Rectal smooth muscle tissue (tissue), 1 donor: ENCODE measurements around the gene REPS2.
A peak's percentile ranks its signal among the peaks of the same experiment; 100 is the strongest.

Source experiments
- H3K27ac ChIP-seq: one replicate; pipeline ENCODE4 v1.7.0; 2013; ENCODE audit warnings: low read depth, low read length, inconsistent platforms
- H3K27me3 ChIP-seq: one replicate; pipeline ENCODE4 v1.7.0; 2013; ENCODE audit warnings: low read length; ENCODE audit not compliant: control insufficient read depth, insufficient read depth
- H3K36me3 ChIP-seq: one replicate; pipeline ENCODE4 v1.7.0; 2013; ENCODE audit warnings: low read length; ENCODE audit not compliant: control insufficient read depth, insufficient read depth
- H3K4me1 ChIP-seq: one replicate; pipeline ENCODE4 v1.7.0; 2013; ENCODE audit warnings: low read length; ENCODE audit not compliant: control insufficient read depth, insufficient read depth
- H3K4me3 ChIP-seq: one replicate; pipeline ENCODE4 v1.7.0; 2013; ENCODE audit warnings: low read length
- H3K9ac ChIP-seq: one replicate; pipeline ENCODE4 v1.7.0; 2013; ENCODE audit warnings: low read length

Gene REPS2

GRCh38 chrX:17031827-17032226 is 85.4 kb downstream of the REPS2 start:
- Histone ChIP-seq H3K27ac (no peak overlapping the region), H3K9ac (no peak overlapping the region), H3K36me3 (no peaks in the 10 kb centered on the region), H3K4me1 (peaks cover 4% of the 10 kb centered on the region), H3K4me3 (no peak overlapping the region), H3K27me3 (no peaks in the 10 kb centered on the region)

GRCh38 chrX:17032351-17032750 is 85.9 kb downstream of the REPS2 start:
- no peak overlapping the region for H3K9ac ChIP-seq
- H3K27me3 ChIP-seq: no peaks in the 10 kb centered on the region
- H3K27ac ChIP-seq: peak overlapping the region; percentile 11
- H3K4me1 ChIP-seq: peaks cover 5% of the 10 kb centered on the region
- no peak overlapping the region for H3K4me3 ChIP-seq
- H3K36me3 ChIP-seq: no peaks in the 10 kb centered on the region

- Histone ChIP-seq H3K27ac (no peak overlapping the region), H3K4me1 (peaks cover 8% of the 10 kb centered on the region), H3K9ac (no peak overlapping the region), H3K4me3 (no peak overlapping the region), H3K36me3 (no peaks in the 10 kb centered on the region), H3K27me3 (no peaks in the 10 kb centered on the region)
Measured at GRCh38 chrX:17033225-17033624, 86.8 kb downstream of the REPS2 start.

DNA sequence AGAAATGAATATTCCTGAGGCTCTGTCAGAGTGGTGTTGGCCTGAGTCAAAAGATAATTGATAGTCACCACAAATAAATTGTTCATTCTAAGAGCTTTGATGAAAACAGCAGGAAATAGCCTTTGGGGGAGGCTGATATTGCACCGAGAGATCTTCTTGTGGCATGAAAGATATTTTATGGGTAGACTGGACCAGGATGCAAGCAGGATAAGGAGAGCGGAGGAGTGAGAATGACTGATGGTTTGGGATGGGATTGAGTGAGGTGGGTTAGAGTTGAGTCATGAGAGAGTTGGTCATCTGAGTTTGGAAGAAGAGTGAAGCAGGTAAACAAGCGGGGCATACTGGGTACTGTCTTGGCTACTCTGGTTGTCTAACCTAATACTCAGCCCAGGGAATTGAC is 88.7 kb downstream of the REPS2 start:
- H3K27ac ChIP-seq: no peak overlapping the region
- H3K27me3 ChIP-seq: no peaks in the 10 kb centered on the region
- no peaks in the 10 kb centered on the region for H3K36me3 ChIP-seq
- peaks cover 10% of the 10 kb centered on the region for H3K4me1 ChIP-seq
- no peak overlapping the region for H3K9ac ChIP-seq
- no peak overlapping the region for H3K4me3 ChIP-seq

GRCh38 chrX:17036171-17036961 is 89.9 kb downstream of the REPS2 start:
- Histone ChIP-seq H3K27me3 (no peaks in the 10 kb centered on the region), H3K9ac (no peak overlapping the region), H3K27ac (no peak overlapping the region), H3K4me1 (peaks cover 10% of the 10 kb centered on the region), H3K36me3 (no peaks in the 10 kb centered on the region), H3K4me3 (no peak overlapping the region)

DNA sequence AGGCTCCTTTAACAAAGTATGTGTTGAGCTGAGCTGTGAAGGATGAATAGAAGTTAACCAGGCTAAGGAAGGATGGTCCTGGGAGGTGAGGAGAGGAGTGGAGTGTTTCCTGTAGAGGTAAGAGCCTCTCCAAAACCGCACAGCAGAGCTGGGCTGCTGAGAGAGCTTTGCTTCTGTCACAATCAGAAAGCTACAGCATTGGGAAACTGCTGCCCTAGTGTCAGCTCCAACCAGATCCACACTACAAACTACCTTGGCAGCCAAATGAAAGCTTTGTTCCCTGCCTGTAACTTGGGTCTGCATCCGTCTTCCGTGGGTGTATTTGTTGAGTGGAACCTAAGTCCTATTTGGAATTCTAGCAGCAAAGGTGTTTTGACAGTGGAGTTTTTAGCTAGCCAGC is 91.8 kb downstream of the REPS2 start:
- Histone ChIP-seq H3K4me1 (peaks cover 10% of the 10 kb centered on the region), H3K27ac (peak overlapping the region; percentile 53), H3K9ac (no peak overlapping the region), H3K27me3 (no peaks in the 10 kb centered on the region), H3K36me3 (no peaks in the 10 kb centered on the region), H3K4me3 (no peak overlapping the region)

DNA sequence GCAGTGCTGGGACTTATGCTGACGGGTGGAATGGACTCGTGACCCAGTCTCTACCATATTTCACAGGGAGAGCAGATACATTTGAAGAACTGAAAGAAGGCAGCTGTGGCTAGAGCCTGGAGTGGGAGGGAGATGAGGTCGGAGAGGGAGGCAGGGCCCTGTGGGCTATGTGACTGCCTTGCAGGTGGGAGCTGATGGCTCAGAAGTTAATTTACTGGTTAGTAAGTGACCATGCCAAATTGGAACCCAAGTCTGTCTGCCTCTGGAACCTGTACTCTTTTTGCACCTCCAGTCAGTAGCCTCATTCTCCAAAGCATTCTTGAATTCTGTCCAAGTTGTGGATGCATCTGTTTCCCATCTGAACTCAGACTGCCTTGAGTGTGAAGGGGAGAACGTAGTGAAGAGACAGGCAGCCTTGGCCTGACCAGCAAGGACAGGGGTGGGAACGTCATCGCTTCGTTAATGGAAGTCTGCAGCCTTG is 92.3 kb downstream of the REPS2 start:
- Histone ChIP-seq H3K4me3 (no peak overlapping the region), H3K9ac (no peak overlapping the region), H3K27ac (peak overlapping the region; percentile 53), H3K27me3 (no peaks in the 10 kb centered on the region), H3K36me3 (no peaks in the 10 kb centered on the region), H3K4me1 (peaks cover 10% of the 10 kb centered on the region)

DNA sequence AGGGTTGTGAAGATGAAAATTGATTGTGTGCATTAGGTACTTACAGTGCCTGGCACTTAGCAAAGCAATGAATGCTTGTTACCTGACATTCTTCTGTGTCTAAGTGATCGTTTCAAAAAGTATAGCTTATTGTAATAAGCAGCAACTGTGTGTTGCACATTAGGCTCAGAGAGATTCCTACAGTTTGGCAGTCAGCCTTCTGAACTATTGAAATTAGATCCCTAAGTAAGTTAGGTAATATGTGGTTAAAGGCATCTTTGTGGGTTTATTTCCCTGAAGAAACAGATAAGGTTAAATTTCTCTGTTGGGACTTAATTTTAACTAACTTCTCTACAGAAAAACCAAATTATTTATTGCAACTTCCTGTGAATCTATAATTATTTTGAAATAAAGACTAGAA is 93.4 kb downstream of the REPS2 start:
- no peaks in the 10 kb centered on the region for H3K27me3 ChIP-seq
- H3K4me1 ChIP-seq: peaks cover 10% of the 10 kb centered on the region
- H3K36me3 ChIP-seq: no peaks in the 10 kb centered on the region
- H3K4me3 ChIP-seq: no peak overlapping the region
- H3K27ac ChIP-seq: no peak overlapping the region
- no peak overlapping the region for H3K9ac ChIP-seq

- Histone ChIP-seq H3K36me3 (no peaks in the 10 kb centered on the region), H3K27ac (no peak overlapping the region), H3K4me1 (peaks cover 10% of the 10 kb centered on the region), H3K27me3 (no peaks in the 10 kb centered on the region), H3K4me3 (no peak overlapping the region), H3K9ac (no peak overlapping the region)
Measured at GRCh38 chrX:17040711-17041110, 94.3 kb downstream of the REPS2 start.

DNA sequence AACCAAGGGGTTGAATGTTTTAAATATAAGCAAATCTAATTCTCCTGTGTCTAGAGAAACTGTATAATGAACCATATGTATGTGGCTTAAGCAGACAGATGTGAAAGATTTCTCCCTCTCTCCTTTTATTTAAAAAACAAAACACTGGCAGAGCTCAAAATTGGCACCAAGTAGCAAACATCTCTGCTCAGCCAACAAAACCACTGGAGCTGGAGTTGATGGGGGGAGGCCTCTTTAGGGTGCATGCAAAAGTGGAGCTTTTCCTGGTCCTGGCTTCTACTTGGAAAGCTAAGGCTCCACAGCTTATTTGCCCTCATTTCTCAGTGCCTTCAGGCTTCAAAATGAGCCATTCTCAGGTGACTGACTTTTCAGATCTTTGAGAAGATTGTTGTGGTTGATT is 95.6 kb downstream of the REPS2 start:
- Histone ChIP-seq H3K27ac (no peak overlapping the region), H3K9ac (no peak overlapping the region), H3K4me3 (no peak overlapping the region), H3K4me1 (peaks cover 6% of the 10 kb centered on the region), H3K36me3 (no peaks in the 10 kb centered on the region), H3K27me3 (no peaks in the 10 kb centered on the region)

DNA sequence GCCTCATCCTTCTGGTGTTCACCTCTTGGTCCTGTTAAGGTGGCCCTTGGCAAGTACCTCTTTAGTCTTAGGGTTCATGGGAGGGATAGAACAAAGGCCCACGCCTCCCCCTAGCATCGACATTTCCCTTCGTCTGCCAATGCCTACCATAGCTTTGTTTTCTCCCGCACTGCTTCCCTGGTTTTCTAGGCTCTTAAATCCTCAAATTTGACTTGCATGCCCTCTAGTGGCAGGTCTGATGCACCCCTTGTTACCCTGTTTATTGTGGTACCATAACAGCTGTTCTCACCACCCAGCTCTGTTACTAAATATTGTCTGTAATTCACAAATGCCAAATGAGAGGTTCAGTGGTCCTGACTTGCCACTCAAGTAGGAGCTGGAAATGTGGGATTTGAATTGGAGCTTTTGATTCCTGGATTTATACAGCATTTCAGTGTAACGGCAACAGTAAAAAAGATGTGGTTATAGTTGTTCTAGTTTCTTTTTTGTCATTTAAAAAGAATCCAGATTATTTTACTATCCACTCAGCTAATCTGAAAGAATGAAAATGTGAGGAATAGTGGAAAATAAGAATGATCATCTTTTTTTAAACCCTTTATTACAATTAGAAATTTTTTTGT is 100.1 kb downstream of the REPS2 start:
- no peak overlapping the region for H3K27ac ChIP-seq

DNA sequence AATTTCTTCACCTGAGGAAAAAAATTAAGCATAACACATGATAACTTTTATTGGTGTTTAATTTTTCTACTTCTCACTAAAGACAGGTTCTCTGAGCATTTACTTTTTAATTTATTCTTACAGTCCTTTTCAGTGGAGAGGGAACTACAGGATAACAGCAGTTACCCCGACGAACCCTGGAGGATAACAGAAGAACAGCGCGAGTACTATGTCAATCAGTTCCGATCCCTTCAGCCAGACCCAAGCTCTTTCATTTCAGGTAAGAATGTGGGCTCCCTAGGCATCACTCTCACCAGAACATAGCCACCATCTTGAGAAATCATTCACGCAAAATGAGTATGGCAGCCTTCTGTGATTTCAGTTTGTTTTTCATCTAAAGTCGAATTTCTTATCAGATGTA is 100.8 kb downstream of the REPS2 start:
- H3K36me3 ChIP-seq: no peaks in the 10 kb centered on the region
- H3K4me3 ChIP-seq: no peak overlapping the region
- H3K27ac ChIP-seq: no peak overlapping the region
- no peak overlapping the region for H3K9ac ChIP-seq
- H3K4me1 ChIP-seq: no peaks in the 10 kb centered on the region
- no peaks in the 10 kb centered on the region for H3K27me3 ChIP-seq

More for the DNA sequence above, 100.1 kb downstream of the REPS2 start:
- Histone ChIP-seq H3K27me3 (no peaks in the 10 kb centered on the region), H3K4me3 (no peak overlapping the region), H3K4me1 (no peaks in the 10 kb centered on the region), H3K9ac (no peak overlapping the region), H3K36me3 (no peaks in the 10 kb centered on the region)

DNA sequence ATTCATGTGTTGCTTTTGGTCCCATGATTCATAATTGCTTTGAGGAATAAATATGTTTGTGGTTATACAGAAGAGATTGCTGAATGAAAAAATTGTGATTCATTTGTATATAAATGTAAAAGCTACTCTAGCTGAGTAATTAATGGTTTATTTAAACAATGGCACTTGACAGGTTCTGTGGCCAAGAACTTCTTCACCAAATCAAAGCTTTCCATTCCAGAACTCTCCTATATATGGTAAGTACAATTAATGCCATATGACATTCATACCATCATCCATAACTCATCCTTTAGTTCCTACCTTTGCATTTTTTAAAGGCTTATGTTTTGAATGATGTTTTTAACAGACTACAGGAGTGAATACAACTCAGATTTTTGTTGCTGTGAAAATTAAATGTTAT is 105.8 kb downstream of the REPS2 start:
- Histone ChIP-seq H3K4me1 (no peaks in the 10 kb centered on the region), H3K4me3 (no peak overlapping the region), H3K27ac (no peak overlapping the region), H3K36me3 (no peaks in the 10 kb centered on the region), H3K27me3 (no peaks in the 10 kb centered on the region), H3K9ac (no peak overlapping the region)
